T47D (cell line): ENCODE measurements around the gene GBF1.

Experiments used
- DNase-seq, 2 experiments: peaks; one replicate each; pipeline versions ENCODE4 v3.0.0 to v3.0.0-alpha.2; 2011 to 2012; ENCODE audit warnings: low read depth in 1 of 2, low spot score in 1 of 2
- JUND ChIP-seq: IDR thresholded peaks from 2 replicates; pipeline ENCODE4 v1.6.1; 2012; ENCODE audit warnings: low read depth
- in situ Hi-C: cut with HindIII; loops from 2 replicates; pipeline ENCODE4 v1.10.0; 2016; ENCODE audit warnings: low sequenced_read_pairs, low pct_unique_long_range_greater_than_20kb

Gene GBF1

DNA sequence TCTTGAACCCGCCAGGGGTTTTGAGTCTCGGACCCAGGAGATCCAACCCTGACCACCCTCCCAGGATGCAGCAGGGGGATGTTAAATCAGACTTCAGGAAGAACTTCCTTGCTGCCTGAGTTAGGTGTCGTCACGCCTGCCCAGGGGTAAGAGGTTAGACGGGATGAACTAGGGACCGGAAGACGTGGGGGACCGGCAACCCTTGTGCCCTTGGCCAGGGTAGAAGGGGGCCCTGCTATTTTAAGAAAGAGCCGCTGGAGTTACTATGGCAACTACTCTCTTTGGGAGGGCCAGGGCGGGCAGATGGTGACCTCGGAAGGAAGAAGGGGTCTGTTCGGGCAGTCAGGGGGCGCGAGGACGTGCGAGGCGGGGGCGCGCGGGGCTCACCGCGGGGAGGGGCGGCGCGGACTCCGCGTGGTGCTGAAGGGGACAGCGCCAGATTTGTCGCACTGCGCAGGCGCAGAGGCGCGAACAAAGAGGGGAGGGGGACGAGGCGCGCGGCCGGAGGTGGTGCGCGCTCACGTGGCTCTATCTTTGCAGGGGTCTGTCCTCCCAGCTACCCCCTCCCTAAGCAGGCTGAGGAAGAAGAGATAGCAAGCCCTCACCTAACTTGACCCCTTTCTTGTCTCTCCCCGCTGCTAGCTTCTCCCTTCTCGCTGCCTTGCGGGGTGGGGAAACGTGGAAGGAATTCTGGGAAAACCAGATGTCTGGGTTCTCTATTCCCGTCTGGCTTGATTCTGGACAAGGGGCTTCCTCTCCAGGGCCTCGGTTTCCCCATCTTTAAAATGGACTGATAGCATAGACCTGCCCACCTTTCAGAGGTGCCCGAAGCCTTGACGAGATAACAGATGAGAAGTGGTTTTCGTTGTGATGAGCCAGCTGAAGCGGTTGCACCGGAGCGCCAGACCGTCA lies 174.2 kb downstream of the GBF1 start:
- in situ Hi-C loops, result no loop called here
- TF ChIP-seq JUND, result no peak
- peak; percentile 71 to 81 for DNase-seq

DNA sequence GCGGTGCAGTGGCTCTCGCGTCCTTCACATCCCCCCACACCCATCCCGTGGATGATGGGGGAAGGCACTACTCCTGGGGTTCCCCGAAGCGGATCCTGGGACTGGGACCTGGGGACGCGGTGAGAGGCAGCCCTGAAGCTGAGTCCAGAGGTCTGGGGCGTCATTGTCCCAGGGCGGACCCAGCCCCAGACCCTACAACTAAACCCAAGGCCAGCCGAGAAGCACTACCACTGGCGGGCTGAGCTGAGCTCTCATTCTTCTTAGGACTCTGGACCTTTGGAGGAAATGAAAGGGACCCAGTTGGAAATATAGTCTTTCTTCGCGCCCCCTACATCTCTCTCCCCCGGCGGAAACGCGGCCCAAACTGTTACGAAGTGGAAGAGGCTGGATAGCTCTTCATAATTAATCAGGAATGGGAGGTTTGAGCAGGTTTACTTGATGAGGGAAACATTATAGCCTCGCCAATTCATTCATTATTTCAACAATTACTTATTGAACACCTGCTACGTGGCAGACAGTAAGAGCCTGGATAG lies 174.9 kb downstream of the GBF1 start:
- no peak for DNase-seq
- in situ Hi-C loops, result no loop called here

DNA sequence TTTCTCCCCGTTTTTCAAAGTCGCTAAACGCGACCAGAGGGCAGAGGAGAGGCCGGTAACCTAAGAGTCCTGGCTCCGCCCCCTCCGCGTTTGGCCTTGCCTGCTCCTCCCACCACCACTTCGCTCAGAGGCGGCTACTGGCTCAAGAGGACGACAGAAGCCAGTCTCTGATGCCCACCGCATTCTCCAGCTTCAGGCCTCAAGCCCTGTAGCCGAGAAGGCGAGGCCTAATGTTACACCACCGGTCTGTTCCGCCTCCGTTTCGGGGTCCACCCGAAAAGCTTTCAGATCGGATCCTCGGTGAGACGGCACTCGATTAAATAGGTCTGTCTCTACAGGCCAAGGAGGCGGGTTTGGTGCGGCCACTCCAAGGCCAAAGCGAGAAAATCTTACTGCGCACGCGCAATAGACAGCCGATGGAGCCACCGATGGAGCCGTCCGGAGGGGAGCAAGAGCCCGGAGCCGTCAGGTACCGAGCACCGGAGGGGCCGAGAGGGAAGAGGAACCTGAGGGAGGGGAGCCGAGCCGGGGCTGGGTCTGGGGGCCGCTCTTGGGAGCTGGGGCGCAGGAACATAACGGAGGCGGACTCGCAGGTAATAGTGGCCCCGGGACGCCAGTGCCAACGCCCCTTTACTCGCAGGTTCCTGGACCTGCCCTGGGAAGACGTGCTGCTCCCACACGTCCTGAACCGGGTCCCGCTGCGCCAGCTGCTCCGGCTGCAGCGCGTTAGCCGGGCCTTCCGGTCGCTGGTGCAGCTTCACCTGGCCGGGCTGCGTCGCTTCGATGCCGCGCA lies 175.6 kb downstream of the GBF1 start, which contains the start of gene FBXL15:
Gene FBXL15 (plus strand): TSS at position 123 of the 793 bp plus-strand sequence. CDS start 294 bp downstream, at position 417.
- DNase-seq, result peak; percentile 98 to 99
- TF ChIP-seq JUND, result no peak
- in situ Hi-C loops, result no loop called here

More for the DNA sequence above, 174.9 kb downstream of the GBF1 start:
- TF ChIP-seq JUND, result no peak

DNA sequence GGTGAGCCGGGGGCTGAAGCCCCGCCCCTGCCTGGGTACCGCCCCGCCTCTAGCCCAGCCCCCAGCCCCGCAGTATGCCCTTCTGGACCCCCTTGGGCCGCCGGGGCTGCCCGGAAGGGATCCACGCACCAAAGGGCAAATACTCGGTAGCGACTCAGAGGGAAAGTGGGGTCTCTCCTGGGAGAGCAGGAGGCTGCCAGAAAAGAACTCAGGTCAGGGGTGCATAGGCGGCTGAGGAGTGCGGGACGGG lies 176.1 kb downstream of the GBF1 start:
- DNase-seq, result no peak
- in situ Hi-C loops, result no loop called here
- TF ChIP-seq JUND, result no peak

DNA sequence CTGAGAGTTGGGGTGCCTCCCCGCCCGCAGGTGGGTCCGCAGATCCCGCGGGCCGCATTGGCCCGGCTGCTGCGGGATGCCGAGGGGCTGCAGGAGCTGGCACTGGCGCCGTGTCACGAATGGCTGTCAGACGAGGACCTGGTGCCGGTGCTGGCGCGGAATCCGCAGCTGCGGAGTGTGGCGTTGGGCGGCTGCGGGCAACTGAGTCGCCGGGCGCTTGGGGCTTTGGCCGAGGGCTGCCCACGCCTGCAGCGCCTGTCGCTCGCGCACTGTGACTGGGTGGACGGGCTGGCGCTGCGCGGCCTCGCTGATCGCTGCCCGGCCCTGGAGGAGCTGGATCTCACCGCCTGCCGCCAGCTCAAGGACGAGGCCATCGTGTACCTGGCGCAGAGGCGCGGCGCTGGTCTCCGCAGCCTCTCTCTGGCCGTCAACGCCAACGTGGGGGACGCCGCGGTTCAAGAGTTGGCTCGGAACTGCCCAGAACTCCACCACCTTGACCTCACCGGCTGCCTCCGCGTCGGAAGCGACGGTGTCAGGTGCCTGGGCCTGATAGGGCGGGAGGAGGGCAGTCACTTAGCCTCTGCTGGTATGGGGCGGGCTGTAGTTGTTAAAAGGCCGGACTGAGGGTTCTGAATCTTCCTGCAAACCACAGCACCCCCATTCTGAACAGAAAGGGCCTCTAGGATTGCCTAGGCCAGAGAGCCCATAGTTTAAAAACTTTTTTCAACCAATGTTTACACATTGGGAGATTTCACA lies 176.6 kb downstream of the GBF1 start:
- DNase-seq, result peak in 1 of 2 experiments; percentile 71
- in situ Hi-C loops, result no loop called here
- no peak for TF ChIP-seq JUND

DNA sequence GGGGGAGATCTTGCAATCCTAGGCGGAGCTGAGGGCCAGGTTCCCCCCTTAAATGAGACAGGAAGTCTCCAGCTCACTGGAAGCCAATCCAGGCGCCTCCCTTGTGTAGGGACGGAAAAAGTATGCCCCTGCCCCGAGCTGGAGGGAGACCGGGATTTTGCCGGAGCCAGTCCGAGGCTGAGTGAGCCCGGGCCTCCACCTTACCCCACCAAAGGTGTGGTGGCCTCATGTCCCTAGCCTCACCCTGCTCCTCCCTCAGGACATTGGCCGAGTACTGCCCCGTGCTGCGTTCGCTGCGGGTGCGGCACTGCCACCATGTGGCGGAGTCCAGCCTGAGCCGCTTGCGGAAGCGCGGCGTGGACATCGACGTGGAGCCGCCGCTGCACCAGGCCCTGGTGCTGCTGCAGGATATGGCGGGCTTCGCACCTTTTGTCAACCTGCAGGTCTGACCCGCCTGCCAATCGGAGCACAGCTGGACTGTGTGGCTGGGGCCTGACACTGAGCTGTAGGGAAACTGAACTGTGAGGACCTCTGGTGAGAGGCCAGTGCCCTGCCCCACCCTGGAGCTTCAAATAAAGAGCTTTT lies 177.3 kb downstream of the GBF1 start:
- no peak for TF ChIP-seq JUND
- peak; percentile 91 to 92 for DNase-seq
- in situ Hi-C loops, result no loop called here

DNA sequence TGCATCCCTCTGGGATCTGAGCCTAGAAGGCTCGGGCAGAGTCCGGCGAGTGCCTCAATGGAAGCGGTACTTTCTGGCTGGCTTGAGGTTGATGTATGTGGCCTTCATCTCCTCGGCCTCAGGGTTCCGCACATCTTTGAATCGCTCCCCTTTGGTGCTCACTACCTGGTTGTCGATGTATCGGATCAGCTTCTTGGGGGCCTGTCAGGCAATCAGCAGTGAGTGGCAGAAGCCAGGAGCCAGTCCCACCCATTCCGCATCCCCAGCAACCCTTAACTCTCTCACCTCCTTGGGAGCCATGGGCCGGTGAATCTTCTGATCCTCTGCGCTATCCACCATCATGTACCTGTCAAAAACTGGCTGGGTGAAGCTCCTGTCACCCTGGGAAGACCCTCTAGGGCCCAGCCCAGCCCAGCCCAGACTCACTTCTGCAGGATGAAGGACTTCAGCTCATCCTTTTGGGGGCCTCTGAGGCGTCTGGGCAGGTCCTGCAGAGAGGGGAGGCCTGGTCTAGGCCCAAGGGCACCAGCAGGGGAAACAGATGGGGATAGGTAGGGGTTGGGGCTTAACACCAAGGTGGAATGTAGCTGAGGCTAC lies 178.1 kb downstream of the GBF1 start:
- DNase-seq, result no peak
- in situ Hi-C loops, result no loop called here
- no peak for TF ChIP-seq JUND

DNA sequence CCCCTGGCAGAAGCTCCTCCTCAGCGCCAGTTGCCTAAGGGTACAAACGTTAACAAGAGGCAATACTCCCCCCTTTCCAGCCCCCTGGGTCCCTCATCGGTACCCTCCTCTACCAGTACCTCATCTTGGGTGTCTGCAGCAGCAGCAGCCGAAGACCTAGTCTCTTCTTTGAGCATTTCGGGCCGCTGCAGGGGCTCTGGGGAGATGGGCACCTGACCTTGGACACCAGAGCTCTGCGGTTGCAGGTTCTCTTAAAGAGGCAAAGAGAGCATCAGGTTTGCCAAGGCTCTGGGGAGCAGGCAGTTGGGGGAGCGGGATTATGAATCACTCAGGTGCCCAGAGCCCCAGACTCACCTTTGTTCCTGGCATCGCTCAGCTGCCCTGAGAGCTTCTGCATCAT lies 178.8 kb downstream of the GBF1 start:
- in situ Hi-C loops, result no loop called here
- no peak for DNase-seq
- TF ChIP-seq JUND, result no peak

DNA sequence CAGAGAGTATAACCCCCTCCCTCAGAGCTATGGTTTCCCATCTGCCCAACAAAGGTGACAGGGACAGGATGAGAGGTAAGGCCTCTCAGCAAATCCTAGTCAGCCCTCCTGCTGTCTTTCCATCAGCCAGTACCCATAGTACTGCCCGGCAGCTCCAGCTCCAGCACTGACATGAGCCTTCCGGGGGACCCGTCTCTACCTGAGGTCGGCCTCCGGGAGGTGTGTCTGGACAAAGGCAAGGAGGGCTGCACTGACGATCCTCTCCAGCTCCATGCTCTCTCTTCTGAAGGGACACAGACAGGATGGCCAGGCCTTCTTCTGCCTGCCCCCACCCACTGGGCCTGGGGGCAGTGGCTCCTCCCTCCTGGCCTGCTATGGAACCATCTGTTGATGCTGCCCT lies 179.6 kb downstream of the GBF1 start:
- no peak for TF ChIP-seq JUND
- DNase-seq, result no peak
- in situ Hi-C loops, result no loop called here

DNA sequence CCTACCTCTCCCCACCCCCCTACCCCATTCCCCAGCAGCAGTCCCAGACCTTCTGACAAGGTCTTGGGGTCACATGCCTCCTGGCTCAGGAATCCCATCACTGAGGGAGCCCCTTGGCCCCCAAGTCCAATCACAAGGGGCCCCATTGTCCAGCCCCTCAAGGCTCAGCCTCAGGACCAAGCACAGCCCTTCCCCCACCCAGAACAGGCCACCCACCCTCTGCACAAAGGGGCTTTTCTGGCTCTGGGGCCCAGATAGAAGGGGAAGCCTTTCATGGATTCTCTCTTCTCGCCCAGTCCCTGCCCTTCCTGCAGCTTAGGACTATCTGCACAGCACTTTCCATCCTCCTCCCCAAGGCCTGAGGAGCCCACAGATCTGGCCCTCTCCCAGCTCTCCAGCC lies 180.1 kb downstream of the GBF1 start:
- TF ChIP-seq JUND, result no peak
- in situ Hi-C loops, result no loop called here
- DNase-seq, result no peak

DNA sequence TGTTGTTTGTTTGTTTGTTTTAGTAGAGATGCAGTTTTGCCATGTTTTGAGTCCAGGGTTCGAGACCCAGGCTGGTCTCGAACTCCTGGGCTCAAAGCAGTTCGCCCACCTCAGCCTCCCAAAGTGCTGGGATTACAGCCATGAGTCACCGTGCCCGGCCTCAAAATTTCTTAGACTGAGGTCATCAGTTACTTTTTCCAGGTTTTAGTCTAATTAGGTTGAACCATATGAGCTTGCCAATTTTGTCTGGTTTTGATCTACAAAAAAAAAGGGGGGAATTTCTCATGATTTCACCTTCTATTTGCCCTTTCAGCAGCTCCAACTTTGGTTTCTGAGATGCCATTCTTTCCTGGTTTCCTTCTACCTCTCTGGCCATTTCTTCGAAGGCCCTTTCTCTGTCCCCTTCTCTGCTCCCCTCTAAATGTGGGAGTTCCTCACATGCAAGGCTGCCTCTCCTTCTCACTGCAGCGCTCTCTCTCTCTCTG lies 181.5 kb downstream of the GBF1 start:
- no peak for TF ChIP-seq JUND
- DNase-seq, result no peak
- in situ Hi-C loops, result no loop called here

DNA sequence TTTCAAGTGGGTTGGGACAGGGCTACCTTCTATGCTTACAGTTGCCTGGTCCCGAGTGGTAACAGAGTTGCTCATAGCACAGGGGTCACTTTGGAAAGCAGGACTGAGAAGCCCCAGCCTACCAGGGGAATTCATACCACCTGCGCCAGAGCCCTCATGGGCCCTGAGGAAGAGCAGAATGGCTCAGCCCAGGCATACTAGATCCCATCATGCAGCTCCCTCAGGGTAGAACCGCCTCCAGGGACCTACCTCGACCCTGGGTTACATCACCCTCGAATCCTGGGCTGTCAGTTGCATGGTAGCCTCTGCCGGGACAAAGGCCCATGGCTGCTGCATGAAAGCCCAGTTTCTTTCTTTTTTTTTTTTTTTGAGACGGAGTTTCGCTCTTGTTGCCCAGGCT lies 184.1 kb downstream of the GBF1 start:
- no peak for TF ChIP-seq JUND
- no peak for DNase-seq
- in situ Hi-C loops, result no loop called here
